Right lung (tissue), 5 donors: ENCODE measurements around the gene BTBD16. TPM values are rescaled to one million over a fixed set of nuclear protein-coding genes. Genes with fewer than 3 reads are reported as not detected.
A peak's percentile ranks its signal among the peaks of the same experiment; 100 is the strongest.

Experiments used
- DNase-seq, 2 donors: peaks; one replicate each; pipeline ENCODE4 v3.0.0-alpha.2; 2013
- polyA plus RNA-seq, 5 donors: library from polyadenylated mRNA; unstranded; fragments of 120-200 nt; gene quantifications; one replicate each; pipeline versions ENCODE4 v1.2.1 to v1.2.3, GENCODE V29; 2013; ENCODE audit warnings: inconsistent platforms in 1 of 5, low replicate concordance in 1 of 5; ENCODE audit not compliant: insufficient read length in 5 of 5, insufficient read depth in 1 of 5

BTBD16 gene
- polyA plus RNA-seq, 5 donors, result 0.10 to 0.44 (median 0.11) TPM; not detected in 2

GRCh38 chr10:122373721-122374120 lies 102.6 kb downstream of the BTBD16 start:
- DNase-seq, result peak in 1 of 2 donors; percentile 21

- peak; percentile 92 to 94 for DNase-seq
Observed at GRCh38 chr10:122374237-122374858, 103.3 kb downstream of the BTBD16 start, which contains the start of gene PLEKHA1. Gene PLEKHA1 (plus strand): TSS chr10:122374708. CDS start chr10:122393201, 18,493 bp downstream.

GRCh38 chr10:122374859-122375678 lies 104.0 kb downstream of the BTBD16 start:
- peak; percentile 58 to 61 for DNase-seq

- DNase-seq, result no peak
Observed at GRCh38 chr10:122375679-122376160, 104.6 kb downstream of the BTBD16 start.

- no peak for DNase-seq
Observed at GRCh38 chr10:122376364-122376961, 105.4 kb downstream of the BTBD16 start.

- DNase-seq, result no peak
Observed at GRCh38 chr10:122379041-122379440, 107.9 kb downstream of the BTBD16 start.

GRCh38 chr10:122379537-122379936 lies 108.4 kb downstream of the BTBD16 start:
- no peak for DNase-seq

- DNase-seq, result no peak
Observed at GRCh38 chr10:122380703-122381102, 109.6 kb downstream of the BTBD16 start.

- no peak for DNase-seq
Observed at GRCh38 chr10:122381680-122382079, 110.6 kb downstream of the BTBD16 start.

- DNase-seq, result no peak
Observed at GRCh38 chr10:122386514-122386913, 115.4 kb downstream of the BTBD16 start.

GRCh38 chr10:122387572-122387971 lies 116.5 kb downstream of the BTBD16 start:
- no peak for DNase-seq

Other genes starting within 250 kb of the BTBD16 start
- gene PLEKHA1, start 103.4 kb downstream of the BTBD16 start, polyA plus RNA-seq, result 10 to 100 TPM; 33.1 to 52.5 (median 43.1) TPM
- gene ARMS2, start 183.4 kb downstream of the BTBD16 start, polyA plus RNA-seq, result not detected
- 10 to 100 TPM; 55.1 to 87.0 (median 69.1) TPM for gene HTRA1, start 190.3 kb downstream of the BTBD16 start, polyA plus RNA-seq